Prostate gland (tissue), 2 donors: ENCODE data around the gene LUM. TPM values are rescaled to one million over a fixed set of nuclear protein-coding genes. Genes with fewer than 3 reads are reported as not detected.

ENCODE experiments used
- DNase-seq: peaks from one replicate; pipeline ENCODE4 v3.0.0-alpha.2; 2019; ENCODE audit warnings: low spot score
- H3K27ac ChIP-seq, 2 donors: fragments of 200-600 bp; sonication (generic); 2 replicates each; pipeline ENCODE4 v1.5.1; 2017 to 2019
- H3K27me3 ChIP-seq: fragments of 200-600 bp; sonication (generic); replicated peaks from 2 replicates; pipeline ENCODE4 v1.5.1; 2019; ENCODE audit not compliant: insufficient read depth
- H3K36me3 ChIP-seq, 2 donors: fragments of 200-600 bp; sonication (generic); 1 replicate in 1 of 2; 2 replicates in 1 of 2; pipeline versions ENCODE4 v1.5.1 to v1.8.1; 2017 to 2019
- H3K4me1 ChIP-seq: fragments of 200-600 bp; sonication (generic); replicated peaks from 2 replicates; pipeline ENCODE4 v1.5.1; 2019
- H3K4me3 ChIP-seq, 2 donors: fragments of 200-600 bp; sonication (generic); 2 replicates each; pipeline ENCODE4 v1.5.1; 2017 to 2019
- H3K9me3 ChIP-seq: fragments of 200-600 bp; sonication (generic); 2 replicates; pipeline ENCODE4 v1.5.1; 2017
- POLR2A ChIP-seq: fragments of 450-650 bp; IDR thresholded peaks from one replicate; pipeline ENCODE4 v1.6.1; 2016; ENCODE audit warnings: antibody characterized with exemption, mild to moderate bottlenecking
- POLR2AphosphoS5 ChIP-seq: sonication (generic); formaldehyde crosslinking; IDR thresholded peaks from one replicate; pipeline ENCODE4 v1.6.1; 2017; ENCODE audit warnings: antibody characterized with exemption
- WGBS: methylation state at CpG from one replicate; pipeline ENCODE4 v1.1.5; 2018; 5-methylcytosine and 5-hydroxymethylcytosine counted together
- intact Hi-C: fragments of 100-400 bp; cut with DNase I; formaldehyde crosslinking; loops from one replicate; pipeline ENCODE4 v1.14.2; 2022
- total RNA-seq, 2 donors: library from RNA; depleted of rRNA; stranded (reverse); fragments of >200 nt; gene quantifications; one replicate each; pipeline ENCODE4 v1.1.0, GENCODE V29; 2016
- TF ChIP-seq, protein P1 (sequence below), 4 experiments: fragments of 200-600 bp in 2 of 4; fragments of 450-650 bp in 2 of 4; sonication (generic) in 2 of 4; IDR thresholded peaks; 1 replicate in 3 of 4; 2 replicates in 1 of 4; pipeline ENCODE4 v1.5.1; 2016 to 2019; ENCODE audit warnings: antibody characterized with exemption in 4 of 4, mild to moderate bottlenecking in 2 of 4, moderate library complexity in 2 of 4

LUM gene
- total RNA-seq, 2 donors from 2014 or later: 34.3 to 56.1 TPM

DNA sequence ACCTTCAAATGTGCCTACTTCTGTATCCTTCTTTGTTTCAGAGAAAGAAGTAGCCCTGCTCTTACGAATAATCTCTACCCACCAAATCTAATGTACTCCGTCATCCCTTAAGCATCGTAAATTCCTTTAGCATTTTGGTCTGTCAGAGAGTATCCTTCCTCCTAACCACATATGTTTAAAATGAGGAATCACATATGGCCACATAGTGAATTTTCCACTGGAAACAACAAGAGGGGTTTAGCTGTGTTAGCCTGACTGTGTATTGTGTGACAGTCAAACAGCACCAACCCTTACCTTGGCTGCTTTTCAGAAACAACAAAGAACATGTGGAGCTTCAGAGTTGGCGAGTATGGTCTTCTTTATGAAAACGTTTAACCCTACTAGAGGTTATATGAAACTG is 5.5 kb downstream of the LUM start:
- no peak overlapping the region for H3K4me3 ChIP-seq
- H3K27me3 ChIP-seq: no peaks in the 10 kb centered on the region
- no peak for DNase-seq
- WGBS: 71% methylated on average over 5 of the region's 5 CpGs
- no peak overlapping the region for H3K27ac ChIP-seq
- H3K4me1 ChIP-seq: no peaks in the 10 kb centered on the region
- H3K36me3 ChIP-seq: no peaks in the 10 kb centered on the region
- H3K9me3 ChIP-seq: no peaks in the 10 kb centered on the region
- intact Hi-C loops: no loop called here
- TF ChIP-seq POLR2A: no peak

DNA sequence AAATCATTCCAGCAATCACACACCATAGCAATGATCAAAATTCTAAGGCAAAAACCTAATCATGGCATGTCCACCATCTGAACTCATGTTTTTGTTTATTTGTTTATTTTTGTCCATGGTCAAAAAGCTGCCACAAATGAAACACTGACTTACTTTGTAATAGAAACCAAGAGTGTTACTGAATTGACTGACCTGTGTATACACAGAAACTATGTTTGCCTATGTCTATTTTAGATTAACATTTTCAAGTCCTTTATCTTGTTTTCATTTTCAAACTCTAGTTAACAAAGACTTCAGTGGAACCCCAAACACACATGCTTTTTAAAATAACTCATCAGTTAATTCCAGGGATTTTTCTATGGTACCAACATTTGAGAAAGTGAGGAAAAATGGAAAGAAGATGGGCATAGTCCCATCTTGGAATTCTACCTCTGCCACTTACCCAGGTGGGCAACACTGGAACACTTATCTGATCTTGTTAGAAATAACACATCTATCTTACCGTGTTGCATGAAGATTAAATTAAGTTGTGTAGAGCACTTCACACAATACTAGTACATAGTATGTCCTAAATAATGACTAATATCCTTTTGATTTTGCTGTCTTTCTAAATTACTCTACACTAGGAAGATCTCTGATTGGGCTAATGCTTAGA is 6.4 kb downstream of the LUM start:
- no peaks in the 10 kb centered on the region for H3K27me3 ChIP-seq
- no peaks in the 10 kb centered on the region for H3K9me3 ChIP-seq
- 68% methylated on average over 1 of the region's 1 CpG for WGBS
- no peak overlapping the region for H3K4me3 ChIP-seq
- no peaks in the 10 kb centered on the region for H3K4me1 ChIP-seq
- H3K36me3 ChIP-seq: no peaks in the 10 kb centered on the region
- TF ChIP-seq POLR2AphosphoS5 (no peak), POLR2A (no peak)
- TF ChIP-seq, protein P1, sequence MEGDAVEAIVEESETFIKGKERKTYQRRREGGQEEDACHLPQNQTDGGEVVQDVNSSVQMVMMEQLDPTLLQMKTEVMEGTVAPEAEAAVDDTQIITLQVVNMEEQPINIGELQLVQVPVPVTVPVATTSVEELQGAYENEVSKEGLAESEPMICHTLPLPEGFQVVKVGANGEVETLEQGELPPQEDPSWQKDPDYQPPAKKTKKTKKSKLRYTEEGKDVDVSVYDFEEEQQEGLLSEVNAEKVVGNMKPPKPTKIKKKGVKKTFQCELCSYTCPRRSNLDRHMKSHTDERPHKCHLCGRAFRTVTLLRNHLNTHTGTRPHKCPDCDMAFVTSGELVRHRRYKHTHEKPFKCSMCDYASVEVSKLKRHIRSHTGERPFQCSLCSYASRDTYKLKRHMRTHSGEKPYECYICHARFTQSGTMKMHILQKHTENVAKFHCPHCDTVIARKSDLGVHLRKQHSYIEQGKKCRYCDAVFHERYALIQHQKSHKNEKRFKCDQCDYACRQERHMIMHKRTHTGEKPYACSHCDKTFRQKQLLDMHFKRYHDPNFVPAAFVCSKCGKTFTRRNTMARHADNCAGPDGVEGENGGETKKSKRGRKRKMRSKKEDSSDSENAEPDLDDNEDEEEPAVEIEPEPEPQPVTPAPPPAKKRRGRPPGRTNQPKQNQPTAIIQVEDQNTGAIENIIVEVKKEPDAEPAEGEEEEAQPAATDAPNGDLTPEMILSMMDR (IDR thresholded peaks at IDR 0.05): no peak
- intact Hi-C loops: no loop called here
- no peak overlapping the region for H3K27ac ChIP-seq
- DNase-seq: no peak

DNA sequence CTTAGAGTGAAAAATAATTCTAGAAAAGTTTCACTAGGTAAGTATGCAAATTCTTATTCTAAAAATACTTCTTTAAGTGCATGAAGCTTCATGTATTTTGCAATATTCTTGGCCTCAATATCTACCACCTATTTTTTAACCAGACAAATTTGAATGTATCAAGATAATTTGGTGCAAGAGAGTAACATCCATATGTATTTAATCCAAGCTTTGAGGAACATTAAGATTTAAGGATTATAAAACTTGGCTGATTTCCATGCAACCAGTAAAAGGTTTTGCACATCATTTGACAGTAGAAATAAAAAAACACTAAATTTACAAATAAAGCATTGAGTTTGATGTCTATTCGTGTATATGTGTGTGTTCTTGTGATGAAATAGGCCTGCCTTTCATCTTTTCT is 7.7 kb downstream of the LUM start:
- Histone ChIP-seq H3K27ac (no peak overlapping the region), H3K4me3 (no peak overlapping the region), H3K36me3 (no peaks in the 10 kb centered on the region), H3K27me3 (no peaks in the 10 kb centered on the region), H3K4me1 (no peaks in the 10 kb centered on the region), H3K9me3 (no peaks in the 10 kb centered on the region)
- DNase-seq: no peak
- TF ChIP-seq, protein P1 (IDR thresholded peaks at IDR 0.05): no peak
- TF ChIP-seq POLR2AphosphoS5: no peak
- TF ChIP-seq POLR2A: no peak
- WGBS: 53% methylated on average over 1 of the region's 1 CpG
- intact Hi-C loops: no loop called here

DNA sequence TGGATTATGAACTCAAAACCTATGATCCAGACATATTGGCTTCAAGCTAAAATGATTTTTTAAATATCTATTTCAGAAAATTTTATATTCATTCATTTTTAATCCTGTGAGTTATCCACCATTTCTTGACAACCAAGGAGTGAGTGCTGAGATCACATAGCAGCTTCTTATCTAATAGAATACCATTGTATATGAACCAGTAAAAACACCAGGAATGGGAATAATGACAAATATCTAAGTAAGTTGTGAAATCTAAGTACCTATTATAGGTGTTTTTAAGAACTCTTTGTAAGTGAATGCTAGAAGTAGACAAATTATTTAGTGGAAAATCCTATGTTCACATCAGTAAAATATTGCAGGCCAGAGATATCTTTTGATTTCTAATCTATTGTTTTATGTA is 8.2 kb downstream of the LUM start:
- TF ChIP-seq, protein P1 (IDR thresholded peaks at IDR 0.05): no peak
- TF ChIP-seq POLR2AphosphoS5 (no peak), POLR2A (no peak)
- Histone ChIP-seq H3K27ac (no peak overlapping the region), H3K9me3 (no peaks in the 10 kb centered on the region), H3K4me1 (no peaks in the 10 kb centered on the region), H3K4me3 (no peak overlapping the region), H3K27me3 (no peaks in the 10 kb centered on the region), H3K36me3 (no peaks in the 10 kb centered on the region)
- intact Hi-C loops: no loop called here
- no peak for DNase-seq

DNA sequence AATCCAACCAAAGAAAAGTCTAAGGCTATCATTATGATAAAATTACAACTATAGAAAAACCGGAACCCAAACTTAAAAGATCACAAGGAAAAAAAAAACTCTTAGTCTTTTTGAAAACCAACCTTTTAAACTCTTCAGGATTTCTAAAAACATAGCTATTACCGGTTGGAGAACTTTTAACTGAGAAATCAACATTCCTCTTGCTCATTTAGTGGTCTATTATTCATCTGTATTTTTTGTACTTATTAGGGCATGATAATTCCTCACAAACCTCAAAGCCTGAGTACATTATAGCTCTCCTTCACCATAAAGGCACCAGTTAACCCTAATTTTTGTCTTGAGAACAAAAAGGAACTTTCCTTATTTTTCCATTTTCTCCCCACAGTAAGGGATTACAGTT is 10.4 kb downstream of the LUM start:
- Histone ChIP-seq H3K4me3 (no peak overlapping the region), H3K27ac (no peak overlapping the region), H3K9me3 (no peaks in the 10 kb centered on the region), H3K36me3 (no peaks in the 10 kb centered on the region), H3K27me3 (no peaks in the 10 kb centered on the region), H3K4me1 (no peaks in the 10 kb centered on the region)
- intact Hi-C loops: no loop called here
- TF ChIP-seq, protein P1 (IDR thresholded peaks at IDR 0.05): no peak
- TF ChIP-seq POLR2AphosphoS5: no peak
- no peak for TF ChIP-seq POLR2A
- no peak for DNase-seq
- 83% methylated on average over 2 of the region's 2 CpGs for WGBS
